HepG2 (cell line): ENCODE measurements around the gene ASAP2. TPM values are rescaled to one million over a fixed set of nuclear protein-coding genes. Genes with fewer than 3 reads are reported as not detected.

Source experiments
- ATRX ChIP-seq: sonication (generic); formaldehyde crosslinking; IDR thresholded peaks from 2 replicates; pipeline ENCODE4 v1.4.0; 2020; ENCODE audit warnings: missing genetic modification reagents, borderline replicate concordance
- CEBPG ChIP-seq: IDR thresholded peaks from 2 replicates; pipeline ENCODE4 v1.6.1; 2016
- FOXK2 ChIP-seq: fragments of 450-650 bp; IDR thresholded peaks from 2 replicates; pipeline ENCODE4 v1.6.1; 2016
- GZF1 ChIP-seq: sonication (generic); formaldehyde crosslinking; IDR thresholded peaks from 2 replicates; pipeline ENCODE4 v1.5.1; 2020; ENCODE audit warnings: mild to moderate bottlenecking, missing genetic modification reagents
- HIC2 ChIP-seq: sonication (generic); formaldehyde crosslinking; IDR thresholded peaks from 2 replicates; pipeline ENCODE4 v1.9.0; 2022; ENCODE audit warnings: low read depth, missing genetic modification reagents
- HNRNPK ChIP-seq: fragments of 200-400 bp; formaldehyde crosslinking; IDR thresholded peaks from 2 replicates; pipeline ENCODE4 v1.6.1; 2018; ENCODE audit warnings: low read length, low read depth, moderate library complexity, mild to moderate bottlenecking; ENCODE audit not compliant: poor library complexity, severe bottlenecking
- KDM2A ChIP-seq: sonication (generic); formaldehyde crosslinking; IDR thresholded peaks from 2 replicates; pipeline ENCODE4 v1.4.0; 2020; ENCODE audit warnings: low read depth, missing genetic modification reagents, borderline replicate concordance
- SNAPC5 ChIP-seq: sonication (generic); formaldehyde crosslinking; IDR thresholded peaks from 2 replicates; pipeline ENCODE4 v1.8.1; 2023; ENCODE audit warnings: mild to moderate bottlenecking, missing genetic modification reagents, borderline replicate concordance
- ZBTB43 ChIP-seq: sonication (generic); formaldehyde crosslinking; conservative IDR thresholded peaks from 2 replicates; pipeline ENCODE4 v1.4.0; 2020; ENCODE audit warnings: missing genetic modification reagents
- ZNF350 ChIP-seq: sonication (generic); formaldehyde crosslinking; IDR thresholded peaks from 2 replicates; pipeline ENCODE4 v1.4.0; 2020; ENCODE audit warnings: mild to moderate bottlenecking, low read depth, missing genetic modification reagents, borderline replicate concordance
- ZNF460 ChIP-seq: sonication (generic); formaldehyde crosslinking; IDR thresholded peaks from 2 replicates; pipeline ENCODE4 v1.5.1; 2020; ENCODE audit warnings: missing genetic modification reagents, mild to moderate bottlenecking, borderline replicate concordance
- ZNF782 ChIP-seq: sonication (generic); formaldehyde crosslinking; IDR thresholded peaks from 2 replicates; pipeline ENCODE4 v1.4.0; 2020; ENCODE audit warnings: missing genetic modification reagents, mild to moderate bottlenecking, borderline replicate concordance
- ZNF850 ChIP-seq: sonication (generic); formaldehyde crosslinking; conservative IDR thresholded peaks from 2 replicates; pipeline ENCODE4 v1.9.0; 2021; ENCODE audit warnings: mild to moderate bottlenecking, missing genetic modification reagents
- polyA plus RNA-seq, 8 experiments: library from polyadenylated mRNA; depleted of rRNA in 3 of 8; stranded (reverse) in 7 of 8; unstranded in 1 of 8; fragments of >200 nt; fragmentation: Illumina TruSeq in 4 of 8; extraction: Trizol in 4 of 8; gene quantifications; 2 replicates each; pipeline versions ENCODE4 v1.2.1 to v1.2.3, GENCODE V29; 2011 to 2016; ENCODE audit warnings: low read depth in 4 of 8, missing spikeins in 1 of 8, mixed read lengths in 1 of 8; ENCODE audit not compliant: insufficient read depth in 1 of 8
- total RNA-seq, 5 experiments: library from RNA; depleted of rRNA; stranded (reverse); fragments of >200 nt; fragmentation: Illumina TruSeq; extraction: Trizol; gene quantifications; 2 replicates each; pipeline ENCODE4 v1.2.3, GENCODE V29; 2016; ENCODE audit warnings: low read depth in 1 of 5
- TF ChIP-seq, protein P1 (sequence below): sonication (generic); formaldehyde crosslinking; IDR thresholded peaks from 2 replicates; pipeline ENCODE4 v1.5.0; 2020; ENCODE audit warnings: mild to moderate bottlenecking, missing genetic modification reagents, borderline replicate concordance
- TF ChIP-seq, protein P2 (sequence below): sonication (generic); formaldehyde crosslinking; IDR thresholded peaks from 2 replicates; pipeline ENCODE4 v1.8.0; 2022; ENCODE audit warnings: low read depth, missing genetic modification reagents

The ASAP2 gene
- total and polyA plus RNA-seq, 2 of the 13 experiments (the other 11 are each of a cell fraction or from before 2014, with no cell fraction given) = 7.3 to 22.3 TPM

- TF ChIP-seq, protein P1, sequence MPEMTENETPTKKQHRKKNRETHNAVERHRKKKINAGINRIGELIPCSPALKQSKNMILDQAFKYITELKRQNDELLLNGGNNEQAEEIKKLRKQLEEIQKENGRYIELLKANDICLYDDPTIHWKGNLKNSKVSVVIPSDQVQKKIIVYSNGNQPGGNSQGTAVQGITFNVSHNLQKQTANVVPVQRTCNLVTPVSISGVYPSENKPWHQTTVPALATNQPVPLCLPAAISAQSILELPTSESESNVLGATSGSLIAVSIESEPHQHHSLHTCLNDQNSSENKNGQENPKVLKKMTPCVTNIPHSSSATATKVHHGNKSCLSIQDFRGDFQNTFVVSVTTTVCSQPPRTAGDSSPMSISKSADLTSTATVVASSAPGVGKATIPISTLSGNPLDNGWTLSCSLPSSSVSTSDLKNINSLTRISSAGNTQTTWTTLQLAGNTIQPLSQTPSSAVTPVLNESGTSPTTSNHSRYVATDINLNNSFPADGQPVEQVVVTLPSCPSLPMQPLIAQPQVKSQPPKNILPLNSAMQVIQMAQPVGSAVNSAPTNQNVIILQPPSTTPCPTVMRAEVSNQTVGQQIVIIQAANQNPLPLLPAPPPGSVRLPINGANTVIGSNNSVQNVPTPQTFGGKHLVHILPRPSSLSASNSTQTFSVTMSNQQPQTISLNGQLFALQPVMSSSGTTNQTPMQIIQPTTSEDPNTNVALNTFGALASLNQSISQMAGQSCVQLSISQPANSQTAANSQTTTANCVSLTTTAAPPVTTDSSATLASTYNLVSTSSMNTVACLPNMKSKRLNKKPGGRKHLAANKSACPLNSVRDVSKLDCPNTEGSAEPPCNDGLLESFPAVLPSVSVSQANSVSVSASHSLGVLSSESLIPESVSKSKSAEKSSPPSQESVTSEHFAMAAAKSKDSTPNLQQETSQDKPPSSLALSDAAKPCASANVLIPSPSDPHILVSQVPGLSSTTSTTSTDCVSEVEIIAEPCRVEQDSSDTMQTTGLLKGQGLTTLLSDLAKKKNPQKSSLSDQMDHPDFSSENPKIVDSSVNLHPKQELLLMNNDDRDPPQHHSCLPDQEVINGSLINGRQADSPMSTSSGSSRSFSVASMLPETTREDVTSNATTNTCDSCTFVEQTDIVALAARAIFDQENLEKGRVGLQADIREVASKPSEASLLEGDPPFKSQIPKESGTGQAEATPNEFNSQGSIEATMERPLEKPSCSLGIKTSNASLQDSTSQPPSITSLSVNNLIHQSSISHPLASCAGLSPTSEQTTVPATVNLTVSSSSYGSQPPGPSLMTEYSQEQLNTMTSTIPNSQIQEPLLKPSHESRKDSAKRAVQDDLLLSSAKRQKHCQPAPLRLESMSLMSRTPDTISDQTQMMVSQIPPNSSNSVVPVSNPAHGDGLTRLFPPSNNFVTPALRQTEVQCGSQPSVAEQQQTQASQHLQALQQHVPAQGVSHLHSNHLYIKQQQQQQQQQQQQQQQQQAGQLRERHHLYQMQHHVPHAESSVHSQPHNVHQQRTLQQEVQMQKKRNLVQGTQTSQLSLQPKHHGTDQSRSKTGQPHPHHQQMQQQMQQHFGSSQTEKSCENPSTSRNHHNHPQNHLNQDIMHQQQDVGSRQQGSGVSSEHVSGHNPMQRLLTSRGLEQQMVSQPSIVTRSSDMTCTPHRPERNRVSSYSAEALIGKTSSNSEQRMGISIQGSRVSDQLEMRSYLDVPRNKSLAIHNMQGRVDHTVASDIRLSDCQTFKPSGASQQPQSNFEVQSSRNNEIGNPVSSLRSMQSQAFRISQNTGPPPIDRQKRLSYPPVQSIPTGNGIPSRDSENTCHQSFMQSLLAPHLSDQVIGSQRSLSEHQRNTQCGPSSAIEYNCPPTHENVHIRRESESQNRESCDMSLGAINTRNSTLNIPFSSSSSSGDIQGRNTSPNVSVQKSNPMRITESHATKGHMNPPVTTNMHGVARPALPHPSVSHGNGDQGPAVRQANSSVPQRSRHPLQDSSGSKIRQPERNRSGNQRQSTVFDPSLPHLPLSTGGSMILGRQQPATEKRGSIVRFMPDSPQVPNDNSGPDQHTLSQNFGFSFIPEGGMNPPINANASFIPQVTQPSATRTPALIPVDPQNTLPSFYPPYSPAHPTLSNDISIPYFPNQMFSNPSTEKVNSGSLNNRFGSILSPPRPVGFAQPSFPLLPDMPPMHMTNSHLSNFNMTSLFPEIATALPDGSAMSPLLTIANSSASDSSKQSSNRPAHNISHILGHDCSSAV (CRISPR knock-in tag) = no peak
- TF ChIP-seq ZNF782 (CRISPR knock-in tag) (no peak), SNAPC5 (CRISPR knock-in tag) (no peak), GZF1 (CRISPR knock-in tag) (no peak), ATRX (CRISPR knock-in tag) (no peak), KDM2A (peak; percentile 87), ZBTB43 (no peak), HIC2 (CRISPR knock-in tag) (no peak), FOXK2 (no peak), ZNF460 (CRISPR knock-in tag) (no peak), ZNF350 (no peak), ZNF850 (CRISPR knock-in tag) (no peak), HNRNPK (no peak), CEBPG (CRISPR knock-in tag) (no peak)
- TF ChIP-seq, protein P2, sequence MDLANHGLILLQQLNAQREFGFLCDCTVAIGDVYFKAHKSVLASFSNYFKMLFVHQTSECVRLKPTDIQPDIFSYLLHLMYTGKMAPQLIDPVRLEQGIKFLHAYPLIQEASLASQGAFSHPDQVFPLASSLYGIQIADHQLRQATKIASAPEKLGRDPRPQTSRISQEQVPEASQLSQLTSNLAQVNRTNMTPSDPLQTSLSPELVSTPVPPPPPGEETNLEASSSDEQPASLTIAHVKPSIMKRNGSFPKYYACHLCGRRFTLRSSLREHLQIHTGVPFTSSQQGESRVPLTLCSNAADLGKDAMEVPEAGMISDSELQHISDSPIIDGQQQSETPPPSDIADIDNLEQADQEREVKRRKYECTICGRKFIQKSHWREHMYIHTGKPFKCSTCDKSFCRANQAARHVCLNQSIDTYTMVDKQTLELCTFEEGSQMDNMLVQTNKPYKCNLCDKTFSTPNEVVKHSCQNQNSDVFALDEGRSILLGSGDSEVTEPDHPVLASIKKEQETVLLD = peak; percentile 85
These were observed at the start of gene ASAP2 (continued) for GRCh38 chr2:9205963-9206948.
